ENCODE data around the gene KDM4F. TPM values are rescaled to one million over a fixed set of nuclear protein-coding genes. Genes with fewer than 3 reads are reported as not detected.
"Not testable (repeated sequence)": the region's sequence is repeated elsewhere in the genome, so short reads cannot be mapped to it uniquely, and the experiment has no call there.

KDM4F gene
- total RNA-seq (not detected), polyA plus RNA-seq (not detected)

DNA sequence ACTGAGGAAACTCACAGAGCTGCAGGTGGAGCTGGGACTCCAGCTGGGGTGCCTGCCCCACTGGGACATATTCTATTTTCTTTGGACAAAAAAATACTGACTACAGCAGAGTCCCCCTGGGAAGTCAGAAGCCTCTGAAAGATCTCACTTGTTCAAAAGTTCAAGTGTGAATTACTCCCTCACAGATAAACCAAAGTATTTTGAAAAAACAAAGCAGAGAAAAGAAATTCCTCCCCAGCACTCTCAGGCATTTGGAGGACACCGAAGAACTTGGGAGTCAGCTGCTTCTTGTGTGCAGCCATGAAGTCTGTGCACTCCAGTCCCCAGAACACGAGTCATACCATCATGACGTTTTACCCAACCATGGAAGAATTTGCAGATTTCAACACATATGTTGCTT lies at the start of gene KDM4F:
Gene KDM4F (plus strand): TSS at position 301 of the 400 bp plus-strand sequence.
- not testable (repeated sequence) for H3K4me1 Mint-ChIP-seq; H3K9me3 Mint-ChIP-seq; H3K36me3 Mint-ChIP-seq; ATAC-seq (ENCODE audit: low read depth in 2 of 2); H3K4me3 Mint-ChIP-seq; DNase-seq; H3K4me1 ChIP-seq (ENCODE audit: control insufficient read depth, insufficient read depth, low read length, poor library complexity, severe bottlenecking); H3K4me3 ChIP-seq (ENCODE audit: low read depth, low read length); H3K27ac ChIP-seq (ENCODE audit: insufficient read depth, low read length, poor library complexity, severe bottlenecking); H3K9me3 ChIP-seq (ENCODE audit: control insufficient read depth in 2 of 2, low read length in 2 of 2); H3K36me3 ChIP-seq (ENCODE audit: control insufficient read depth, insufficient read depth, low read length); H3K27ac Mint-ChIP-seq
- peaks cover 21% of the 10 kb centered on the region for H3K27me3 ChIP-seq (ENCODE audit: control insufficient read depth, insufficient read depth, low read length)
- H3K27me3 Mint-ChIP-seq: peaks cover 39% of the 10 kb centered on the region

DNA sequence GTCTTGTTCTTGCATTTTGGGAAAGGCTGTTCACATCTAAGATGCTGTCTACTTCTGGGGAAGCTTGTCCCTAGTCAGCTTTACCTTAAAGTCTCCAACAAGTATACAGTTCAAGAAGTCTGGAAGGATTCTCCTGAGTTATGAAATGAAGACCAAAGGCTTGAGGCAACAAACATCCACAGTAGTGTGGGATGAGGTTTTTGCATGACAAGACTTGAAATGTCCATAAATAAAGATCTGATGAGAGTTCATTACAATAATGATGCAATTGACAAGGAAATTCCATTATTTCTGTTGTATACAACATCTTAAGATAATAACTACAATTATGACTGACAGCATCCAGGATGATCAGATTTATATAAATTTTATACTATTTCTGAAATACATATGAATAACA lies 45.5 kb upstream of the KDM4F start:
- DNase-seq: no peak
- Histone ChIP-seq H3K4me3 (ENCODE audit: low read depth, low read length) (no peak overlapping the region), H3K36me3 (ENCODE audit: control insufficient read depth, insufficient read depth, low read length) (no peaks in the 10 kb centered on the region), H3K9me3 (ENCODE audit: control insufficient read depth in 2 of 2, low read length in 2 of 2) (no peaks in the 10 kb centered on the region), H3K4me1 (ENCODE audit: control insufficient read depth, insufficient read depth, low read length, poor library complexity, severe bottlenecking) (no peaks in the 10 kb centered on the region), H3K27me3 (ENCODE audit: control insufficient read depth, insufficient read depth, low read length) (peaks cover 5% of the 10 kb centered on the region), H3K27ac (ENCODE audit: insufficient read depth, low read length, poor library complexity, severe bottlenecking) (no peak overlapping the region)
- Mint-ChIP-seq H3K4me3 (no peak overlapping the region), H3K27me3 (peaks cover 29% of the 10 kb centered on the region), H3K36me3 (no peaks in the 10 kb centered on the region), H3K4me1 (no peaks in the 10 kb centered on the region), H3K9me3 (peaks cover 0 to 9% (median 0%) of the 10 kb centered on the region in 7 donors), H3K27ac (no peak overlapping the region)
- ATAC-seq (ENCODE audit: low read depth in 2 of 2): no peak

DNA sequence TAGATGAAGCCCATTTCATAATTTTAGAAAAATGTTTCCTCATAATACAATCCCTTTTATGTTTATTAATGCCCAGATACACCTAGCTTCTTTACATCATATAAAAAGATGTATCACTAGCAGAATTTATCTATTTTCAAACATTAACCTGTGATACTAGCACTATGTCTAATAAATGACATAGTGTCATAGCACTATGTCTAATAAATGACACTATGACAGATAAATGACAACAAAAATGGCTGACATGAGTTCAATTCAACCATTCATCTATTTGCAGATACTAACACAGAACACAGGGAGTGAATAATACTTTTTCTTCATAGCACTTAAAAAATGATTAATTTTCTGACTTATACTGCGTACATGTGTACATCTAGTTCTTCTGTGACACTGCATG lies 43.6 kb upstream of the KDM4F start:
- Histone ChIP-seq H3K27me3 (ENCODE audit: control insufficient read depth, insufficient read depth, low read length) (peaks cover 7% of the 10 kb centered on the region), H3K9me3 (ENCODE audit: control insufficient read depth in 2 of 2, low read length in 2 of 2) (no peaks in the 10 kb centered on the region), H3K36me3 (ENCODE audit: control insufficient read depth, insufficient read depth, low read length) (no peaks in the 10 kb centered on the region), H3K4me3 (ENCODE audit: low read depth, low read length) (no peak overlapping the region), H3K4me1 (ENCODE audit: control insufficient read depth, insufficient read depth, low read length, poor library complexity, severe bottlenecking) (no peaks in the 10 kb centered on the region), H3K27ac (ENCODE audit: insufficient read depth, low read length, poor library complexity, severe bottlenecking) (no peak overlapping the region)
- Mint-ChIP-seq H3K27ac (no peak overlapping the region), H3K4me1 (no peaks in the 10 kb centered on the region), H3K36me3 (no peaks in the 10 kb centered on the region), H3K27me3 (peaks cover 40% of the 10 kb centered on the region), H3K4me3 (no peak overlapping the region), H3K9me3 (peaks cover 0 to 4% (median 0%) of the 10 kb centered on the region in 7 donors)
- no peak for ATAC-seq (ENCODE audit: low read depth in 2 of 2)
- DNase-seq: no peak

DNA sequence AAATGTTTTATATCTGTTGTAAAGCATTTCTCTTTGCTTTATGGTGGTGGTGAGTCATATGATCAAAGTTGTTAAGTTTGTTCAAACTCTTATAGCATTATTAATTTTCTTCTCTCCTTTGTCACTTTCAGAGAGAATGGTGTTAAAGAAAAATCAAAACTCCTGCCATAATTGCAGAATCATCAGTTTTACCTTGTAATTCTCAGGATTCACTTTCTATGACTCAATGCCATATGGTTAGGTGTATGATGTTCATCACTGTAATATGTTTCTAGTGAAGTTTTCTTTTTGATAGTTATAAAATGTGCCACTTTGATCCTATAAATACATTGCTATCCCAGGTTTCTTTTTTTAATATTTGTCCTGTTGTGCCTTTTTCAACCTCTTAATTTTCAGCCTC lies 37.8 kb upstream of the KDM4F start:
- Histone ChIP-seq H3K36me3 (ENCODE audit: control insufficient read depth, insufficient read depth, low read length) (no peaks in the 10 kb centered on the region), H3K4me1 (ENCODE audit: control insufficient read depth, insufficient read depth, low read length, poor library complexity, severe bottlenecking) (no peaks in the 10 kb centered on the region), H3K9me3 (ENCODE audit: control insufficient read depth in 2 of 2, low read length in 2 of 2) (no peaks in the 10 kb centered on the region), H3K27ac (ENCODE audit: insufficient read depth, low read length, poor library complexity, severe bottlenecking) (no peak overlapping the region), H3K4me3 (ENCODE audit: low read depth, low read length) (no peak overlapping the region), H3K27me3 (ENCODE audit: control insufficient read depth, insufficient read depth, low read length) (peaks cover 10% of the 10 kb centered on the region)
- H3K27me3 Mint-ChIP-seq: peaks cover 43% of the 10 kb centered on the region
- ATAC-seq (ENCODE audit: low read depth in 2 of 2): no peak
- peaks cover 0 to 4% (median 0%) of the 10 kb centered on the region in 7 donors for H3K9me3 Mint-ChIP-seq
- no peak for DNase-seq
- no peak overlapping the region for H3K4me3 Mint-ChIP-seq
- H3K4me1 Mint-ChIP-seq: no peaks in the 10 kb centered on the region
- H3K36me3 Mint-ChIP-seq: no peaks in the 10 kb centered on the region
- H3K27ac Mint-ChIP-seq: no peak overlapping the region

DNA sequence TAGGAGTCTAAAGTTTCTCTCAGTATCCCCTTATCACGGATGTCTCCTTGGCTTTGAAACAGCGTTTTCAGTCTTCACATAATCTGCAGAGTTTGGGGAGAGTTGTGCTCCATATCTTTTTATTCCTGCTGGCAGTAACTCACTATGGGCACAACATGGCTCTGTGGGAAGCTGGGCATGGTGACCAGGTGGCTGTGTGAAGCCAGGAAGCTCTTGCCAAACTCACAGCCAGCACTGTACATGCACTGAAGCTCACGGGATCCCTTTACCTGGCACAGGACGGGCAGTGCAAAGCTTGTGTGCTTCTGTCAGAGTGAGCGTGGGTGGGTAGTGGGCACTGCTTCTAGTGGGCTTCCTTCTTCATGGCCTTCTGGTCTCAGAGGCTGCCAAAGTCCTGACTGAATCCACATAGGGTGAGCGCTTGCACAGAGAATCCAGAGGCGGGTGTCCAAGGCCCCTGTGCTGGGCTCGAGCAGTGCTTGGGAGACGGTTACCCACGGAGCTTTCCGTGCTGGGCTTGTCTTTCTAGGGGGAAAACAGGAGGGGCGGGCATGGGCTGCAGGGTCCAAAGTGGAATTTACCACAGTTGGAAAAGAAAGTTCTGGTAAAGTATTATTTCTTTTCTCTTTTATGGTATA lies 34.9 kb upstream of the KDM4F start:
- Mint-ChIP-seq H3K4me3 (no peak overlapping the region), H3K4me1 (no peaks in the 10 kb centered on the region), H3K36me3 (no peaks in the 10 kb centered on the region), H3K27ac (no peak overlapping the region), H3K27me3 (peaks cover 24% of the 10 kb centered on the region), H3K9me3 (peaks cover 0 to 1% (median 0%) of the 10 kb centered on the region in 7 donors)
- H3K27ac ChIP-seq (ENCODE audit: insufficient read depth, low read length, poor library complexity, severe bottlenecking): no peak overlapping the region
- peaks cover 6% of the 10 kb centered on the region for H3K27me3 ChIP-seq (ENCODE audit: control insufficient read depth, insufficient read depth, low read length)
- no peaks in the 10 kb centered on the region for H3K9me3 ChIP-seq (ENCODE audit: control insufficient read depth in 2 of 2, low read length in 2 of 2)
- DNase-seq (no peak), ATAC-seq (ENCODE audit: low read depth in 2 of 2) (no peak)
- H3K4me3 ChIP-seq (ENCODE audit: low read depth, low read length): no peak overlapping the region
- H3K4me1 ChIP-seq (ENCODE audit: control insufficient read depth, insufficient read depth, low read length, poor library complexity, severe bottlenecking): no peaks in the 10 kb centered on the region
- no peaks in the 10 kb centered on the region for H3K36me3 ChIP-seq (ENCODE audit: control insufficient read depth, insufficient read depth, low read length)

DNA sequence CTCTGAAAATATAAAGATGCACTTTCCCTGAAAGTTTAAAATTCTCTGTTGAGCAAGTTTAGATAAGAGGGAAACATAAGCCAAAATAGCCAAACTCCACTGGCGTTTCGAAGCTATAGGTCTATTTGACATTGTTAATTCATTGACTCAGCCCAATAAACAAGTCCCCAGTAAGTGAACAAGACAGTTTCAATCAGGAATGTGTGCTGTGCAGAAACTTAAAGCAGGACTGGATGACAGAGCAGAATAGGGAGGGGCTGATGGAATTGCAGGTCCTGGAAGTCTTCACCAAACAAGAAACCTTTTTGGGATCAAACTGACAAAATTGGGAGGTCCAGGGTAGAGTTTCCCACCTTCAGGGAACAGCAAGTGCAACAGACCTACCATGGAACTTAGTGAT lies 33.1 kb upstream of the KDM4F start:
- no peaks in the 10 kb centered on the region for H3K36me3 ChIP-seq (ENCODE audit: control insufficient read depth, insufficient read depth, low read length)
- H3K27me3 Mint-ChIP-seq: peaks cover 11% of the 10 kb centered on the region
- H3K36me3 Mint-ChIP-seq: no peaks in the 10 kb centered on the region
- no peaks in the 10 kb centered on the region for H3K9me3 ChIP-seq (ENCODE audit: control insufficient read depth in 2 of 2, low read length in 2 of 2)
- DNase-seq (no peak), ATAC-seq (ENCODE audit: low read depth in 2 of 2) (no peak)
- H3K27ac Mint-ChIP-seq: no peak overlapping the region
- no peak overlapping the region for H3K4me3 Mint-ChIP-seq
- no peak overlapping the region for H3K27ac ChIP-seq (ENCODE audit: insufficient read depth, low read length, poor library complexity, severe bottlenecking)
- H3K4me3 ChIP-seq (ENCODE audit: low read depth, low read length): no peak overlapping the region
- no peaks in the 10 kb centered on the region for H3K4me1 ChIP-seq (ENCODE audit: control insufficient read depth, insufficient read depth, low read length, poor library complexity, severe bottlenecking)
- H3K27me3 ChIP-seq (ENCODE audit: control insufficient read depth, insufficient read depth, low read length): peaks cover 6% of the 10 kb centered on the region
- peaks cover 0 to 1% (median 0%) of the 10 kb centered on the region in 7 donors for H3K9me3 Mint-ChIP-seq
- H3K4me1 Mint-ChIP-seq: no peaks in the 10 kb centered on the region

DNA sequence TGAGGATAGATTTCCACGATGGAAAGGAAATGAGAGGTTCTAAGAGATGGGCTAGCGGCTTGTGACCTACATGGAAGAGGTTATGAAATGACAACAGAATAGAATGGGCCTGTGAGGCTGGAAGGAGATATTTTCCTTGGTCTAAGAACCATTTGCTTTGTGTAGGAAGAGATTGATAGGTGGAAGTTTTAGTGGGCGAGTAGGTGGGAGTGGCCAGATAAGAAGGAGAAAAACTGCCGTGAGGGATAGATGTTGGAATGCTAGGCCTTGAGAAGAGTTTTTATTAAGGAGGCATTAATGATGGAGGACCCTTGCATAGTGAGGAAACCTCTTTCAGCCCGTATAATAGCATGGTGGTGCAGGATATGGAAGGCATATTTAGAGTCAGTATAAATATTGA lies 27.8 kb upstream of the KDM4F start:
- not testable (repeated sequence) for H3K27me3 ChIP-seq (ENCODE audit: control insufficient read depth, insufficient read depth, low read length); H3K36me3 Mint-ChIP-seq; ATAC-seq (ENCODE audit: low read depth in 2 of 2); H3K27ac ChIP-seq (ENCODE audit: insufficient read depth, low read length, poor library complexity, severe bottlenecking); H3K36me3 ChIP-seq (ENCODE audit: control insufficient read depth, insufficient read depth, low read length); H3K9me3 ChIP-seq (ENCODE audit: control insufficient read depth in 2 of 2, low read length in 2 of 2); H3K4me1 ChIP-seq (ENCODE audit: control insufficient read depth, insufficient read depth, low read length, poor library complexity, severe bottlenecking); H3K27ac Mint-ChIP-seq; H3K9me3 Mint-ChIP-seq; H3K4me1 Mint-ChIP-seq; H3K4me3 ChIP-seq (ENCODE audit: low read depth, low read length); H3K4me3 Mint-ChIP-seq; DNase-seq; H3K27me3 Mint-ChIP-seq

DNA sequence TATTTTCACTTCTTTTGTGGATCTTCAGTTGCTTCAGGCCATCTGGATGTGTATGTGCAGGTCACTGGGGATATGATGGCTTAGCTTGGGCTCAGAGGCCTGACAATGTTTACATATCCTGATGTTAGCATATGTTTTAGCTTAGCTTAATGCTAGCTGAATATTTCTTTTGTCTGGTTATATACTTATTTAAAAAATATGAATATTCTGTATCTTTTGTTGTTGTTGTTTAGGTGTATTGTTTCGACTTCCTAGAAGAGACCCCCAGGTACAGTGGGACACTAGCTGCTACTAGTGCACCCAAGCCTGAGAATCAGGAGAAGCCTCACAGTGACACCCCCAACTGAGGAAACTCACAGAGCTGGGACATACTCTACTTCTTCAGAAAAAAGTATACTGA lies 24.3 kb upstream of the KDM4F start, which contains the start of gene KDM4E:
Gene KDM4E (plus strand): TSS at position 301 of the 400 bp plus-strand sequence. CDS start 300 bp downstream, outside the sequence.
- H3K27me3 ChIP-seq (ENCODE audit: control insufficient read depth, insufficient read depth, low read length): no peaks in the 10 kb centered on the region
- H3K4me3 ChIP-seq (ENCODE audit: low read depth, low read length): no peak within 1 kb of the TSS
- no peaks in the 10 kb centered on the region for H3K4me1 ChIP-seq (ENCODE audit: control insufficient read depth, insufficient read depth, low read length, poor library complexity, severe bottlenecking)
- Mint-ChIP-seq H3K27me3 (peaks cover 4% of the 10 kb centered on the region), H3K36me3 (no peaks in the 10 kb centered on the region), H3K4me1 (no peaks in the 10 kb centered on the region), H3K4me3 (no peak within 1 kb of the TSS), H3K27ac (no peak within 1 kb of the TSS), H3K9me3 (no peaks in the 10 kb centered on the region)
- H3K27ac ChIP-seq (ENCODE audit: insufficient read depth, low read length, poor library complexity, severe bottlenecking): no peak within 1 kb of the TSS
- no peaks in the 10 kb centered on the region for H3K36me3 ChIP-seq (ENCODE audit: control insufficient read depth, insufficient read depth, low read length)
- no peak for DNase-seq
- no peak for ATAC-seq (ENCODE audit: low read depth in 2 of 2)
- H3K9me3 ChIP-seq (ENCODE audit: control insufficient read depth in 2 of 2, low read length in 2 of 2): no peaks in the 10 kb centered on the region
